Activated CD8-positive, alpha-beta memory T cell treated with anti-CD3 and anti-CD28 coated beads, Interleukin-2, amount 50 U/mL, for 1 hour (primary cell): ENCODE measurements around the gene DYRK3.

ENCODE experiments used
- DNase-seq: peaks from one replicate; pipeline ENCODE4 v3.0.0-alpha.2; 2020; ENCODE audit errors: extremely low read depth

The DYRK3 gene

DNA sequence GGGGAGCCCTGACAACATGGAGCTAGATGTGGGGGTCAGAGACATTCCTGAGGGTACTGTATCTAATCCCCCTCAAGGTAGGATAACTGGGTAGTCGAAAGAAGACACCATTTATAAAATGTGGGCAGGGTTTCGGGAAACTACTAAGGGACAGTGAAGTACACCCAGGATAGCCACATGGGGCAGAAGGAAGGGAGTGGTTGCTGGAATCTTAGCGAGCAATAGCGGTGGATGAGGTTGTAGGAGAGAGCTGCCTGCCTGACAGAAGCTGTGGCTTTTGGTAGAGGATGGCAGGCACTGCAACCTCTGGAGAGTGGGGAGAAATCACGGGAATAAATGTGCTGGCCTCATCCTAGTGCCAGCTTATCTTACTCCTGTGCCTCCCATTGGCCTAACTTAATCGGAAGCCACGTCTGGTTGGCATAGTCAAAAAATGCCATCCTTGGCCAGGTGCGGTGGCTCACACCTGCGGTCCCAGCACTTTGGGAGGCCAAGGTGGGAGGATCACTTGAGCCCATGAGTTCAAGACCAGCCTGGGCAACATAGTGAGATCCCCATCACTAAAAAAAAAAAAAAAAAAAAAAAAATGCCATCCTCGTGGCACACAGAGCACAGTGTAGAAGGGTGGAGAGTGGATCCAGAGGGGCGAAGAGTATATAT lies 26.0 kb downstream of the DYRK3 start:
- no peak for DNase-seq

DNA sequence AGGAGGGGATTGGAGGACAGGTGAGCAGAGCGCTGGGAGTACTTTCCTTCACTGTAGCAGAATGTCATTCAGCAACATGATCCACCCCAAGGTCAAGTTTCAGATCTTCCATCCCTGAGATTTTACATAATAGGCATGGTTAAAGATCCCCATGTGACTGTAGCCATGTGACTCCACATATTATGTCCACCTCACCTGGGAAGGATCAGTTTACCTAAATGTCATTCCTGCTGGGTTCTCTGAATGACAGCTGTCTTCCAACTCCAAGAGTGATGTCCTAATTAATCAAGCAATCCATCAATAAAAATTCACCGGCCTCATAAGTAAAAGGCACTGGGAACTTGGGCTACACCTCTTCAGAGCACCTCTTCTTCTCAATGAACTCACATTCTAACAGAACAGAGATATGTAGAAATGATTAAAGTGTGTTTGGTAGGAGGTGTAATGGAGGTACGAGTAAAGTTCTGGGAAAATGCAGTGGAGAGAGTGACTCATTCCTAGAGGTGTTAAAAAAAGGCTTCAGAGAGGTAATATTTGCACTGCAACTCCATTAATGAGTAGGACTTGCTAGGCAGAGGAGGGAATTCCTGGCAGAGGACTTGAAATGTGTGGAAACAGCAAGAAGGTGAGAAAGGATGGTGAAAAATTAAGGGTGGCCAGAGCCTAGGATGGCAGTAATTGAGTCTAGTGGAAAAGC lies 27.2 kb downstream of the DYRK3 start:
- DNase-seq: no peak

DNA sequence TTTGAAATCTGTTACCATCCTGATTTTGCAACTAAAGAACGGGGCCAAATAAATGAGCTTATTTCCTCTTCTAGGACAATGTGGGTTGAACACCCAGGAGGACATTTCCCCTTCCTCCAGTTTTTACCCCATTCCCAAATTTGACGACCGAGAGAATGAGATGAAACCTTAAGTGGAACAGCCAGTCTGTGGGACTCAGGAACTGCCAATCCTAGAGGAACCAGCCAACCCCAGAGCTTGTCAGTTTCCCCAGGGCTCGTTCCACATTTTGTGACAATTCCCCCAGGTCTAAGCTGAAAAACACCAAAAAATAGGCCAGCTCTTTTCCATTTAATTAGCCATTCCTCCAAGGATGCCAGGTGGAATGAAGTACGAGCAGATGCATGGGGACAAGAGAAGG lies 28.0 kb downstream of the DYRK3 start:
- no peak for DNase-seq

DNA sequence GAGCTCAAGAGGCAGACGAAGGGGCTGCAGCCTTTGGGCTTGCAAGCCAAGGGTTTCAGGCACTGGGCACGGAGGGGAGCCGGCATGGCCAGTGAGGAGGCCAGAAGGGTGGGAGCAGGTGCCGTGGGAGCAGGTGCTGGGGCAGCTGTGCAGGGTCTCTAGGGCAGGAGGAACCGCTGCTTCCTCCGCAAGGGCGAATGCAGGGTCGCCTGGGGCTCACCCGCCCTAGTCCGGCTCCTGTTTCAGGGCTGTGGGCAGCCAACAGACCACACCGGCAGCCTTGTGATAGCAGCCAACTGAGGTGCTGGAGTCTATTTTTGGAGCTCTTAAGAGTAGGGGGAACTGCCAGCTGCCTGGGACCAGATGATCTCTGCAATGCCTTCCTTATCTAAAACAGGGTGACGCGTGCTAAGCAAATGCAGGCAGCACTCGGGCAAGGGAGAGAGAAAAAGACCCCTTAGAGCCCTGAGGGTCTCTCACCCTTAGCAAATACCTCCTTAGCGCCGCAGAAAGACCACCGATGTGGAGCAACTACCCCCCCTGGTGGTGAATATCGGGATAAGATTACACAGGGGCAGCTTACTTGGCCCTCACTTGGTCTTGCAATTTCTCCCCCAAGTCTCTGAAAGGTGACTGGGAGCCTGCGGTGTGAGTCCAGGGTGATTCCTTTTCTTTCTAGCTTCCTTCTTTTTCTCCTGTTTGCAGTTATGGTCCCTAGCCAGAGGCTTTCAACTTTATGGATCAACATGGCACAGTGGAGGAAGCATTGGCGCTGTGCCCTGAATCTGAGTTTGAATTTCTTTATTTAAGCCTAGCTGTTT lies 28.7 kb downstream of the DYRK3 start:
- peak; percentile 46 for DNase-seq

DNA sequence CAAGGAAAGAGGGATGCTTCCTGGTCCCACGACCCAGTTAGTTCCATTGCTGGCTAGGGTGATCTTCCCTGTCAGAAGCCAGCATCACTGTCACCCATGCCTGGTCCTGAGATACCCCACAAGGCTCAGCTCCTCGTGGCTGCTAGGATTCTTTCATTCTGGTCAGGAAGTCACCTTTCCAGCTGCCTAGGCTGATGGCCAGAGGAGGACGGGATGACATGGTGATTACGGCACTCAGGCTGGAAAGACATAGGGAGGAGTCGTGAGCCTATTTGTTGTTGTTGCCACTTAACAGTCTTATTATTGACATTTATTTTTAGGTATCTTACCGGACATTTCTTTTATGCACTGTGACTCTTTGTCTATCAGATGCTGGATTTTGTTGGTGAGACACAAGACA lies 29.4 kb downstream of the DYRK3 start:
- no peak for DNase-seq

DNA sequence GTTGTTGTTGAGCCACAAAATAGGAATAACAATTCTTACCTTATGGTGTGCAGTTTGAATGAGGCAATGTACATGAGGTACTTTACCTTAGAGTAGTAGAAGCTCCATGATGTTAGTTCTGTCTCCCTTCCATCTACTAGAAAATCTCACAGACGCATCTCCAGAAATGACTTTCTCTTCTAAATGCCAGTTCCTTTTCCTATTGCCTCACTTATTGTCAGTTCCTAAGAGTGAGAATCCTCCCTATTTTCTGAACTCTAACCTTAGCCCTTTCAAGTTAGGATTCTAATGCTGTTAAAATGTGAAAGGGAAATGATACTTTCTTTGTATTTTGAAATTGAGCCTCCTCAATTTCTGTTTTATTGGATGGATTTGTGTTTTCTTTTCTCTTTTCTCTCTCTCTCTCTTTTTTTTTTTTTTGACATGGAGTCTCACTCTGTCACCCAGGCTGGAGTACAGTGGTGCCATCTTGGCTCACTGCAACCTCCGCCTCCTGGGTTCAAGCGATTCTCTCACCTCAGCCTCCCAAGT lies 30.8 kb downstream of the DYRK3 start:
- DNase-seq: no peak

DNA sequence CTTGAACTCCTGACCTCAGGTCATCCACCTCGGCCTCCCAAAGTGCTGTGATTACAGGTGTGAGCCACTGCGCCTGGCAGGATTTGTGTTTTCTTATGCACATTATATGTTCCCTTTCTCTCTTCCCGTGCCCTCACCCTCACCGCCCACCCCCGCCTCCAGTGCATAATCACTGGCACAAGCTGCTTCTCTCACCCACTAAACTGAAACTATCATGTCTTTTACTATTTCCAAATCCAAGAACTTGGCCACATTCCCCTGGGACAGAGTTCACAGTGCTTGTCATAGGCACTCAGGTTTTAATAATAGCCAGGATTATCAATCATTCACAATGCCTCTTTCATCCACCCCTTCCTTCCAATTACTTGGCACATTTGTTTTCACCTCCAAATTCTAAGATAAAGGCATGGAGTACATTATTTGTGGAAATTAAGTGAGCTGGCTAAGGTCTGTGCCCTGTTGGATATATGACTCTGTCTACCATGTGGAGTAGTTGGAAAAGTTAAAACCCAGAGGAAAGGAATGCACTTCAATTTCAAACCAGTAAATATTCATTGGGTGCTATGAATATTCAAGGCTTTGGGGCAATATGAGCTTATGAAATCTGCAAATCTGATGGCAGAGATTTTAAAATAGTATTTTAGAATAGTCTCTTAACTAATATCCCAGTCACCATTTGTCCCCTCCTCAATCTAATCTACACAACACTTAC lies 31.8 kb downstream of the DYRK3 start:
- no peak for DNase-seq

DNA sequence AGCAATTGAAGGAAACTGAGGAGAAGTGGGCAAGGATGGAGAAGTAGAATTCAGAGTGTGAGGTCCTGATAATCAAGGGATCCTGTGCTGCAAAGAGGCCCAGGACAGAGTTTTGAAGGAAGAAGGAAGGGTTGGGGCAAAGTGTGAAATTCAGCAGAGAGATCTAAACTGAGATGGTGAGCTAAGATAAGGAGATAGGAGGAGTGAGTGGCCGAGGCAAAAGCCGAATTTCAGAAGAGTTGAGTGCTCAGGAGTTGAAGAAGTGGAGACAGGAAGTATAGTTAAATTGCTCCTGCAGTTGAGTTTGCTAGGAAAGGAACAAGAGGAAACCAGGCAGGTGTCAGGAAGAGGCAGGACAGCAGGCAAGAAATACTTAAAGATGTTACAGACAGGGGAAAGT lies 33.0 kb downstream of the DYRK3 start:
- DNase-seq: no peak

DNA sequence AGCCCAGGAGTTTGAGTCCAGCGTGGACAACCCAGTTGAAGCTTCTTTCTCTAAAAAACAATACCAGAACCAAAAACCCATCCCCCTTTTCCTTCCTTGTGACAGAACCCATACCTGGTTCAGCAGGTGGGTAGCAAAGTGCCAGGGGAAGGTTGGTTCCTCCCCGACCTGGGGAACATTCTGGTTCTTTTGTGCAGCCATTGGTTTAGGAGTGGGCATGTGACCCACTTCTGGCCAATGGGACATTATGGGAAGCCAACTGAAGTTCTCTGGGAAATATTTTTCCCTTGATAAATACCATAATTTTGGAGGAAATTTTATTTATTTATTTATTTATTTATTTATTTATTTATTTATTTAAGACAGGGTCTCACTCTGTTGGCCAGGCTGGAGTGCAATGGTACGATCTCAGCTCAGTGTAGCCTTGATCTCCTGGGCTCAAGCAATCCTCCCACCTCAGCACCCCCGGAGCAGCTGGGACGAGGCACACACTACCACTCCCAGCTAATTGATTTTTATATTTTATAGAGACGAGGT lies 33.6 kb downstream of the DYRK3 start:
- DNase-seq: no peak

DNA sequence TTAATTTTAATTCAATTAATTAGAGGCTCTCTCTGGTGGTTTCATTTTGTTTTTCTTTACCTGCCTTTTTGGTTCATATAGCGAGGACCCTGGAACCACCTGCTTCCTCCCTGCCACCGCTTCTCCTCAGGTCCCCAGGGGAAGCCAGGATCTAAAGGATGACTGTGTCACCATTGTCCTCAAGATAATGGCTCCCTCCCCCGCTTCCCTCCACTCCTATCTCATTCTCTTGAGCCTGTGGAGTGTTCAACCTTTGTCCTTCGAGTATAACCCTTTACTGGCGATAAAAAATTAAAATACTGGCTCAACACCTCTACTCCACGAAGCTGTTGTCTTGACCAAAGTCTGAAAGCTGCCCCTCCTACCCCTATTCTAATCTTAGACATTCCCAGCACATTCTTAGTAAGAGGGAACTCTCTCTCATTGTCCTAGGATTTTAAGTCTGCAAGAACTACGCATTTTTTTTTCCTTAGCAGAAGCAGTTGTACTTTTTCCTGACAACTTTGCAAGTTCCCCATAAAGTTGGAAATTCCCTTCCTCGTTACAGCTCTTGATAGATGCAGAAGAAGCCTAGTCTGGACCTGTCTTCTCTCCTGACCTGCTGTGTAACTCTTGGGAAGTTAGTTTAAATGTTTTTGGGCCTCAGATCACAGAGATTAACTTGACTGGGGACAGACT lies 36.8 kb downstream of the DYRK3 start:
- no peak for DNase-seq

DNA sequence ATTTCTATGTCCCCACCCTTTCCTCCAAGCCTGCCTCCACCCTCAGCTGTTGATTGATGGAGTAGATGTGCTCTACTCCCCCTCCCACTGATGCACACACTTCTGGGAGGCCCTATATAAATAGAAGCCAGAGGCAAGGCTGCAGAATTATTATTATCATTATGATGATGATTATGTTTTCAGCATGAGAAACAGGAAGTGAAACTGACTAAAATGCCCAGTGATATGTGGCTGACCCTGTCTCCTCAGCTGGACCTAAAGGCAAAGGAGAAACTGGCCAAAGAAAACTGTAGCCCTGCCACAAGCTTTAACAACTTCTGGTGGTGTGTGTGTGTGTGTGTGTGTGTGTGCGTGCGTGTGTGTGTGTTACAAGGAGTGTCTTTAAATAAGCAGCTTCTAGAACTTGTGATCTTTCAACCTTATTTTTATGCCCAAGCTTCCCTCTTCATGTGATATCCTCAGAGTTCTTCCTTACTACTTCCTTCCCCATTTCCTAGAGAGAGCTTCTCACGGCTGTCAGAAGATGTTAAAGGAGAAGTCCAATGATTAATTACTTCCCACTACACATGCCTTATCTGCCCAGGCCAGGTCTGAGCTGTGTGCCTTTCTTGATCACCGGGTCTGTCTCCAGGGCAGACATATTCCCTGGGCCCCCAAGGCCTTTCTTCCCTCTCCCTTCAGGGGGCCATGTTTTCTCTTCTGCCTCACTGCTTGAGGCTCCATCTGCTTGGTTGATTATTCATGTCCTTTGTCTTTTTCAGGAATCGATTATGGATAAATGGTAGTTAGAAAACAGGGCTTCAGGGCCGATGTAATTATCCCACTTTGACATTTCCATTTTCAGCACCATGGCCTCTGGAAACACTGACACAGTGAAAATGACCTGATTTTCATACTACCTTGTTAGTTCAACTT lies 37.8 kb downstream of the DYRK3 start:
- no peak for DNase-seq

DNA sequence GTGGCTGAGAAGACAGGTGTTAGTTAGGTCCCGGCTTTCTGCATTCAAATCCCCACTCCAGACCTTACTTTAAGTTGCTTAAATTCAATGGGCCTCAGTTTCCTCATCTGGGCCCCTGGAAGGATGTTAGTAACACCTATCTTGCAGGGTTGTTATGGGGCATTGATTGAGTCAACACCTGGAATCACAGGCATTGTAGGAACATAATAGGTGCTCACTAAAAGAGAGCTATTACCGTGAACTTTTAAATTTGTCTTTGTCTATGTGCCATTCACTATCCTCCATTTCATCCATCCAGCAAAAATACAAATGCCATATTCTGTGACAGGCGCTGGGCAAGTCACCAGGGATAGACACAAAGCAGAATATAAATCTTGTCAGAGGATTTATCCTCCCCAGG lies 38.9 kb downstream of the DYRK3 start:
- no peak for DNase-seq

DNA sequence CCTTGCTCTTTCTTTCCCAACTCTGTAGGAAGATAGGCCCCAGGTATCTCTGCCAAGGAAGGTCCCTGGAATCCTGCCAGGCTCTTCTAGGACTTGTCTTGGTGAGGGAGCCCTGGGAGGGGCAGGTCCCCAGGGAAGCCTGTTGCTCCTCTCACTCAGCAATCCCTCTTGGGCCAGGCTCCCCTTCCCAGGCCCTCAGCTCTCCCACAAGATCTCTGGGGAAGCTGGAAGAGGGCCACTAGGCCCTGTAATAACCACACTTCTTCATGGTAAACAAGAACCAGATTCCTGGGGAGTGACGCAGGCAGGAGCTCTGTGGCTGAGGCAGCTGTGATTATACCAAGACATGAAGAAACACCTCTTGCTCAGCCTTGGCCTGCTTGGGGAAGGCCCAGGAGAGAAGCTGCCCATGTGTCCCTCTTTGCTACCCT lies 39.4 kb downstream of the DYRK3 start:
- no peak for DNase-seq

DNA sequence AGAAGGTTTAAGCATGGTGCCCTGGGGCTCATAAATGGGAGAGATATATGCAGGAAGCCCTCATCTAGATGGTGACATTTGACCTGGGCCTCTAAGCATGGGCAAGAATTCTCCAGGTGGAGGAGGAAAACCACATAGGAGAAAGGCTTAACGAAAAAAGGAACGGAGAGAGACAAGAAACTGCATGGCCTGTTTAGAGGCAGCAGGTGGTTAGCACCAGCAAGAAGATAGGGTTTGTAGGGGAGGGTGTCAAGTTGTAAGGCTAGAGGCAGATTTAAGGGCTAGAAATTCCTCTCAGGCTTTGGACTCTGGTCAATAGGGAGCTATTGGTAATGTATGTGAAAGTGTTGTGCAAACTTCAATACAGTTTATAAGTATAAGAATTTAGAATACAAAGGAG lies 41.2 kb downstream of the DYRK3 start:
- DNase-seq: no peak

DNA sequence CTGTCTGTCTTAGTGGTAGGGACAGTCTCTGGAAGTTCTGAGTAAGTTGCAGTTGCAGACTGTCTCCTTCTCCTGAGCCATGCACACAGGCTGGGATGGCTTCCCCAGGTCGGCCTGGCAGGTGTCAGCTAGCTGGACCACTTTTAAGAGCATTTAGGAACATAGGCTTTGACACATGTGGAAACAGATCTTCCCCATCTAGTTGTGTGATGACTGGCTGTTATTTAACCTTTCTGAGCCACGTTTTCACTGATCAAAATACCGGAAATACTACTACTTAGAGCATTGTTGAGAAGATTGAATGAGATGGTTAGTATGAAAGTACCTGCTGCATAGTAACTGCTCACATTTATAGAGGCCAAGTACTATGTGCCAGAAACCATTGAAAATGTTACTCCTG lies 43.2 kb downstream of the DYRK3 start:
- DNase-seq: no peak

DNA sequence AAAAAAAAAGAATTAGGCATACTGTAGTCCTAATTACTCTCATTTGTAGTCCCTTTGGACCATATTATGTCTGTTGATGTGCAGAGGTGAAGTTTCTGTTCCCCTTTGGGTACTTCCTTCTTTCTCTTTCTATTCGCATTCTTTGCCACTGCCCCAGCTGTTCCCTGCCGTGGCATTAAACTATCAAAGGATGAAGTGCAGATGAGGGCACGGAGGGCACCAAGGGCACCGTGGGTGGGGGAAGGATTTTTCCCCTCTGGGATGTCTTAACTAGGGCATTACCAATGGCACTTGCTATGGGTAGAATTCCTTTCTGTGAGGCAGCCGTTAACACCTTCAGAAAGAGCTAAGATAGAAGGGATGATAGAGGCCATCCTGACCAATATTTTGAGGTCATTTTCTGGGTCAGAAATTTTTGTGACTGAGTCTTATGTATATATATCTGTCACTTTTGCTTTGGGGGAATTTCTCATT lies 44.4 kb downstream of the DYRK3 start:
- no peak for DNase-seq

DNA sequence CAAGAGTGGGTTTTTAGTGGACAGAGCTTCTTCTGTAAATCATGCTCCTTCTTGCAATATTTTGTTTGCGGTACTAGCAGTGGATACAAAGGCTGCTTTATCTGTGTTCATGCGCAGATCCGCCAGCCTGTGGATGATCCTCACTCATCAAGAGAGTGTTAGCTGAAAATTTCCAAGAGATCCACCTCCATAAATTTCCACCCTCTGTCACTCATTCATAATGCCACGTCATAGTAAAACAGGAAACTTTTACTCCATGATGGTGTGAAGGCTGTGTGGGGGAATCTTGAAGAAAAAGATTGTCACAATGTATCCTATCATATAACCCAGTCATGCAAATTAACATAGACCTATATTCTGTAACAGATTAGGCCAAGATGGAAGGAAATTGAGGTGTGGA lies 44.9 kb downstream of the DYRK3 start:
- DNase-seq: no peak

DNA sequence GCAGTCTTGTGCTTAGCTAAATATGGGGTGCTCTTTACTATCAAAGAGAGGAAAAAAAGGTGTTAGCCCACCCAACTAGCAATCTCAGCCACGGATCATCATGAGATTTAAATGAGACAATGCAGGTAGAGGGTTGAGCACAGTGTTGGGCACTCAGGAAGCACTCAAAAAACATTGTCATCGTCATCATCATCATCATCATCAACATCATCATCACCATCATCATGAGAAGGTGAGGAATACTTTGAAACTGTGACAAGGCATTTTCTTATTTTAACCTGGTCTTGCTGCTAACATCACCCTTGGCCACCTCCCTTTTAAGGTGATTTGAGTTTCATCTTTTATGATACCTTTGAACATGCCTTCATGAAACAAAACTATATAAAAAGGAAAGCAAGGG lies 46.0 kb downstream of the DYRK3 start:
- no peak for DNase-seq

DNA sequence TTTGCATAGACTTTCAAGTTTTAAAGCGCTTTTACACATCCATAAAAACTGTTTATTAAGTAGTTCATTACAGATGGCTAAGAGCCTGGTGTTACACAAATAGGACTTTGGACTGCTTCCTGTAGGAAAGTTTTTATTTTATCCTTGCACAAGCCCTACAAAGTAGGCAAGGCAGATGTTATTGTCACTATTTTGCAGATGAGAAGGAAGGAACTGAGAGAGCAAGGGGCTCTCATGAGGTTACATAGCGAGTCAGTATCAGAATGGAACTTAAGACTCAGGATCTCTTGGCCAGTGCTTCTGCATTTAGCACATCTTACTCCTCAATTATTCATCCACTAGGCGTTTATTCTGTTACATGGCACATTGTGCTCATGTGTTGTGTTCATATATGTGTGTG lies 46.8 kb downstream of the DYRK3 start:
- no peak for DNase-seq

DNA sequence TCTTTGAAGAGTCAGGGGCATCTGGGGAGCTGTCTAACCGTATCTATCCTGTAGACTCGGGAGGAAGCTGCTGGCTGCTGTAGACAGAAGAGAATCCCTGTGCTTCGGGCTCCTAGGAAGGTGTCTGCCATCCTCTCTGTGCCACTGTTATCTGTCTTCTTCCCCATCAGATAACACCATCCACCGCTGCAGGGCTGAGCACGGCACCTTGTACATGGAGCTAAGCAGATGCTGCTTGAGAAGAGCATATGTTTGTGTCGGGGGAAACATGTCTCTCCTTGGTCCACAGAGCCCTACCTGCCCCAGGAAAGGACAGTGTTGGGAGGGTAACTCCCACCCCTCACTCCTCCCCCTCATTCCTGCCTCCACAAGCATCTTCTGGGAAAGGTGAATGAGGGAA lies 48.0 kb downstream of the DYRK3 start:
- no peak for DNase-seq
